ENCODE data around the gene APCDD1L.

Gene APCDD1L

DNA sequence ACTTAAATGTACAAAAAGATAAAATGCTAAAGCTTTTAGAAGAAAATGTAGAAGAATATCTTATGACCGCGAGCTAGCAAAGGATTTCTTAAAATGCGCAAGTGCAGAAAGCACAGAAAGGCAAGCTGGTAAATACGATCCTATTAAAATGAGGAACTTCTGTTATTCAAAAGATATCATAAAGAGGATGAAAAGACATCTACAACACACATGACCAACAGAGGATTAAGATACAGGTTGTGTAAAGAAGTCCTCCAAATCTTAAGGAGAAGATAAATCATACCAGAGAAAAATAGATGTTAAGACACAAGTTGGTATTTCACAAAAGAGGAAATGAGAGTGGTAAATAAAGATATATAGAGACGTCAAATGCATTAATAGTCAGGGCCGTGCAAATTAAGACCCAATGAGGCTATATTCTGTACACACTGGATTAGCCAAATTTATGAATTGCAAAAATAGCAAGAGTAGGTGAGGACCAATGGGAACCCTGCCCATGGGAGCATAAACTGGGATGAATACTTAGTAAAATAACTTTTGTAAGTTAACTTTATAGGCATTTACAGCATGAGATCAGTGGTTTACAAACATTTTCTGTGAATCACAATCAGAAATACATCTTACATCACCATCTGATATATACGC, 23.0 kb downstream of the APCDD1L start:
- in situ Hi-C loops (cut with HindIII; ENCODE audit: low sequenced_read_pairs), result no loop called here
- TF ChIP-seq, protein P1, sequence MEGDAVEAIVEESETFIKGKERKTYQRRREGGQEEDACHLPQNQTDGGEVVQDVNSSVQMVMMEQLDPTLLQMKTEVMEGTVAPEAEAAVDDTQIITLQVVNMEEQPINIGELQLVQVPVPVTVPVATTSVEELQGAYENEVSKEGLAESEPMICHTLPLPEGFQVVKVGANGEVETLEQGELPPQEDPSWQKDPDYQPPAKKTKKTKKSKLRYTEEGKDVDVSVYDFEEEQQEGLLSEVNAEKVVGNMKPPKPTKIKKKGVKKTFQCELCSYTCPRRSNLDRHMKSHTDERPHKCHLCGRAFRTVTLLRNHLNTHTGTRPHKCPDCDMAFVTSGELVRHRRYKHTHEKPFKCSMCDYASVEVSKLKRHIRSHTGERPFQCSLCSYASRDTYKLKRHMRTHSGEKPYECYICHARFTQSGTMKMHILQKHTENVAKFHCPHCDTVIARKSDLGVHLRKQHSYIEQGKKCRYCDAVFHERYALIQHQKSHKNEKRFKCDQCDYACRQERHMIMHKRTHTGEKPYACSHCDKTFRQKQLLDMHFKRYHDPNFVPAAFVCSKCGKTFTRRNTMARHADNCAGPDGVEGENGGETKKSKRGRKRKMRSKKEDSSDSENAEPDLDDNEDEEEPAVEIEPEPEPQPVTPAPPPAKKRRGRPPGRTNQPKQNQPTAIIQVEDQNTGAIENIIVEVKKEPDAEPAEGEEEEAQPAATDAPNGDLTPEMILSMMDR (IDR thresholded peaks at IDR 0.05; ENCODE audit: low read depth, low read length, missing control alignments), result no peak

DNA sequence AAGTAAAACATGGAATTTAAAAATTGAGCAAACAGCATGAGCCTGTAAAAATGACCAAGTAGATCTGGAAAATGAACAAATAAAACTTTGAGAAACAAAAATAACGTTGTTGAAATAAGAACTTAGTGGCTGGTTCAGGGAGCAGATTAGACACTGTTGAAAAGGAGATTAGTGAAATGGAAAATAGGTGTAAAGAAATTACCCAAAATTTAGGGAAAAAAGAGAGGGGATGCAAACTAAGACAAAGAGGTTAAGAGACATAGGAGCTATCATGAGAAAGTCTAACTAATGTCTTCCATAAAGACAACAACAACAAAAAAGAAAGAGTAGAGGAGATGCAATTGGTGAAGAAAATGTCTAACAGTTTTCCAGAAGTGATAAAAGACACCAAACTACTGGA, 29.0 kb downstream of the APCDD1L start:
- TF ChIP-seq, protein P1 (IDR thresholded peaks at IDR 0.05; ENCODE audit: low read depth, low read length, missing control alignments), result no peak
- no peak overlapping the region for H3K4me3 ChIP-seq (ENCODE audit: low read depth, low read length)
- in situ Hi-C loops (cut with HindIII; ENCODE audit: low sequenced_read_pairs), result no loop called here
- no peak for DNase-seq (ENCODE audit: low read depth)

More for the DNA sequence above, 23.0 kb downstream of the APCDD1L start:
- H3K4me3 ChIP-seq (ENCODE audit: low read depth, low read length), result no peak overlapping the region
- DNase-seq (ENCODE audit: low read depth), result no peak

DNA sequence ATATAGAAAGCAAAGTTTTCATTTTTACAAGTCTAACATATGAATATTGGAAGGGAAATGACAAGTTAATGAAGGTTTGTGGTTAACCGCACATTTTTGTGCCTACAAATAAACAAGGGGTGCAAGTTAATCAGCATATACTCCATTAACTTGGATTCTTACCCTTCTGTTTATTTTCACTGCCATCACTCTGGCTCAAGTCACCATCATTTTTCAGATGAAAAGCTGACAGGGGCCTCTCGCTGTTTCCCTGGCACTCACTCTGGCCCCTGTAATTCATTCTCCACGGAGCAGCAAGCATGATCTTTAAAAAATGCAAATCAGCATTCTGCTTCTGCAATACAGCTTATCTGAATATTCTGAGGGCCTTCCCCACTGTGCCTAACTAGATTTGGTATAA, 29.8 kb downstream of the APCDD1L start:
- DNase-seq (ENCODE audit: low read depth), result peak; percentile 50
- in situ Hi-C loops (cut with HindIII; ENCODE audit: low sequenced_read_pairs), result no loop called here
- TF ChIP-seq, protein P1 (IDR thresholded peaks at IDR 0.05; ENCODE audit: low read depth, low read length, missing control alignments), result no peak
- H3K4me3 ChIP-seq (ENCODE audit: low read depth, low read length), result no peak overlapping the region

DNA sequence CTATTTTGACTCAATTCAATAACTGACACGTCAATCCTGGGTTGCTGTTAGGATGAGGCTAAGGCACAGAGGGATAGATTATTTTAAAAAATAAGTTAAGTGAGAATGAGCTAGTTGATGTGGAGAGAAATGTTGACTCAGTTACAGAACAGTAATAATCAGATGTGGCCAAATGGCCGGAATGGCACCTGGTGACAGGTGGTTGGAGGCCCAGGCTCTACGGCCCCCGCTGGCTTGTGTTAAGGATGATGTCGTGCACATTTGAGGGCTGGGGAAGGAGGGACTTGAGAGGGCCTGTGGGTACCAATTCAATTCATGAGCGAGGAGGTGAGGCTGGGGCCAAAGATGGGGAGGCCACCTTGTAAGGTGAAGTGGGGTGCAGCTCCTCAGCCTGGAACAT, 31.7 kb downstream of the APCDD1L start:
- DNase-seq (ENCODE audit: low read depth), result no peak
- TF ChIP-seq, protein P1 (IDR thresholded peaks at IDR 0.05; ENCODE audit: low read depth, low read length, missing control alignments), result no peak
- in situ Hi-C loops (cut with HindIII; ENCODE audit: low sequenced_read_pairs), result no loop called here
- H3K4me3 ChIP-seq (ENCODE audit: low read depth, low read length), result no peak overlapping the region

DNA sequence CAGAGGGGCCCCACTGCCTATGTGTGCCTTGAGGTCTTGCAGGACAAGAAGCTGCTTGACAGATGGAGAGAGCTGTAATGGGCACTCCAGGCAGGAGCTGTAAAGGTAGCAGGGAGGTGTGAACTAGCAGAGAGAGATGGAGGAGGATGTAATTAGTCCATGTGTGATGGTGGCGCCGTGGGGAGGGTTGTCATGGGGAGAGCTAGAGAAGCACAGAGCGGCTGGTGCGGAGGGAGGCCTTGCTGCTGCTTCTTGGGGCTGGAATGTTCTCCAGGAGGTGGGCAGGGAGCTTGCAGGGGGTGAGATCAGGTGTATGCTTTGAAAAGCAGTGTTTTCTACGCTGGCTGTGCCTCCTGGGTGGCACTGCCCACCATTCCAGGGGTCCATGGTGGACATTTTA, 32.1 kb downstream of the APCDD1L start:
- H3K4me3 ChIP-seq (ENCODE audit: low read depth, low read length), result no peak overlapping the region
- TF ChIP-seq, protein P1 (IDR thresholded peaks at IDR 0.05; ENCODE audit: low read depth, low read length, missing control alignments), result no peak
- DNase-seq (ENCODE audit: low read depth), result no peak
- in situ Hi-C loops (cut with HindIII; ENCODE audit: low sequenced_read_pairs), result no loop called here

DNA sequence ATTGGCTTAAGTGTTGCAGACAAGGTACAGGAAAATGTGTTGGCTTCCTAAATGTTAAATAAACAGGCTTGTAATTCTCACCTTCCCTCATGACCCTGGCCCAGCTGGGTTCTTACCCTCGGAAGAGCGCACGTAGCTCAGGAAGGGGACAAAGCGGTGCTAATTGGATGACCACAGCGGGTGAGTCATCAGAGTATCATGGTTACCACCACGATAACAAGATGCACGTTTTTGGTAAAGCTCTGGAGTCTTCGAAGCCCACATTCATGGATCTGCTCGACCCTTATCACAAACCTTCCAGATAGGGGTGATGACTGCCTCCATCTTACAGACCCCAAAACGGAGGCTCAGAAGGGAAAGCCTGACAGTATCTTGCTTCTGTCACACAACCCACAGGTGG, 32.8 kb downstream of the APCDD1L start:
- TF ChIP-seq, protein P1 (IDR thresholded peaks at IDR 0.05; ENCODE audit: low read depth, low read length, missing control alignments), result no peak
- no peak overlapping the region for H3K4me3 ChIP-seq (ENCODE audit: low read depth, low read length)
- in situ Hi-C loops (cut with HindIII; ENCODE audit: low sequenced_read_pairs), result no loop called here
- DNase-seq (ENCODE audit: low read depth), result peak; percentile 33

Measured in astrocyte of the cerebellum (primary cell).